SH-SY5Y (cell line): ENCODE data around the gene ALG9.

Experiments used
- GATA2 ChIP-seq: IDR thresholded peaks from 2 replicates; pipeline ENCODE4 v1.6.1; 2011; ENCODE audit warnings: mild to moderate bottlenecking, low read depth, low read length
- GATA3 ChIP-seq: IDR thresholded peaks from 2 replicates; pipeline ENCODE4 v1.6.1; 2011; ENCODE audit warnings: low read depth, mild to moderate bottlenecking, low read length, moderate library complexity

Gene ALG9

GRCh38 chr11:111909378-111909777, 38.0 kb upstream of the ALG9 start:
- no peak for TF ChIP-seq GATA3
- no peak for TF ChIP-seq GATA2

DNA sequence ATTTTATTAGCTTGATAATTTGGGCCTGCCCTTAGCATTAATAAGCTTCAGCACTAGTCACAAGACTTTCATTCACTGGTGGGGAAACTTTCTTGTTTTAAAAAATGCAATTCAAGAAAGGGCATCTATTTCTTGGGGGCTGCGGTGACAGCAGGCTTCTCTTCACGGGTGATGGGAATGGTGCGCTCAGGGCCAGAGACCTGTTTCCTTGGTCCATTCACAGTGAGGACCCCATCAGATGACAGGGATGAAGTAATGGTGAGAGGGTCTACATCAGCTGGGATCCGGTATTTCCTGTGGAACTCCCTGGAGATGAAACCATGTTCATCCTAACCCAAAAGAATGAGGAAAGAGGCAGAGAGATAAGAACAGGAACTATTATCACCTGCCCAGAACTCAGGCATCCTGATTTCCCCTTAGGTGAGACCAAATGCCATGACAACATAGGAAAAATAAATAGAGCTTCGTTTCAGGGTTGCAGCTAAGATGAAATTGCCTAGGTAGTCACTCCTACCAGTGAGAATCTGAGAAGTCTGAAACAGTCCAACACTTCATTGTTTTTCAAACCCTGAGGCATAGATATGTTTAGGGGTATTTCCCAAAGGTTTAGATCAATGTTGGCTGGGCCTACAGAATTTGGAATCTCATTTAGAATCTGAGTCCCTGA, 37.4 kb upstream of the ALG9 start:
- TF ChIP-seq GATA3 (no peak), GATA2 (no peak)

DNA sequence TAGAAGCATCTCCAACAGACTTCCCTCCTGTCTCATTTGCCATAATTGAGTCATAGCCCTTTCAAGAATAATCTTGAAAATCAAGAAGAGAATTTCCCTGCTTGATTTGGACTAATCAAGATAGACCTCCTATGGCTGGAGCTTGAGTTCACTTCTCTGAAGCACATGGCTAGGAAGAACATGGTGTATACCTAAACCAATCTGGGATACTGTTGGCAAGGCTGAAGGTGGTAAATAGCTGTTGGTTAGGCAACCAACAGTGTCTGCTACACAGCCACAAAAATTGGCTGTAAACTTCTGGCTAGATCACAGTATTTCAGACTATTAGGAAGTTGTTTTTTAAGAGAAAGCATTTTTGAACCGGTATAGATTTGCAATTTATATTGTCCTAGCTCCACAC, 35.3 kb upstream of the ALG9 start:
- TF ChIP-seq GATA2: no peak

- no peak for TF ChIP-seq GATA3
- TF ChIP-seq GATA2: no peak
Measured at GRCh38 chr11:111905411-111905810, 34.0 kb upstream of the ALG9 start.

DNA sequence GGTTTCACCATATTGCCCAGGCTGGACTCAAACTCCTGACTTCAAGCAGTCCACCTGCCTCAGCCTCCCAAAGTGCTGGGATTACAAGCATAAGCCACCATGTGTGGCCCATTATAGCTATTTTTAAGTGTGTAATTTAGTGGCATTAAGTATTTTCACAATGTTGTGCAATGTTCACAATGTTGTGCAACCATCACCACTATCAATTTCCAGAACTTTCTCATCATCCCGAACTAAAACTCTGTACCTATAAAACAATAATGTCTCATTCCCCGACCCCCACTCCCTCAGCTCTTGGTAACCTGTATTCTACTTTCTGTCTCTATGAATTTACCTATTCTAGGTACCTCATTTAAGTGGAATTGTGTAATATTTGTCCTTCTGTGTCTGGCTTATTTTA, 15.5 kb upstream of the ALG9 start:
- TF ChIP-seq GATA2 (no peak), GATA3 (no peak)

- no peak for TF ChIP-seq GATA3
- TF ChIP-seq GATA2: no peak
Measured at GRCh38 chr11:111886032-111886431, 14.7 kb upstream of the ALG9 start.

DNA sequence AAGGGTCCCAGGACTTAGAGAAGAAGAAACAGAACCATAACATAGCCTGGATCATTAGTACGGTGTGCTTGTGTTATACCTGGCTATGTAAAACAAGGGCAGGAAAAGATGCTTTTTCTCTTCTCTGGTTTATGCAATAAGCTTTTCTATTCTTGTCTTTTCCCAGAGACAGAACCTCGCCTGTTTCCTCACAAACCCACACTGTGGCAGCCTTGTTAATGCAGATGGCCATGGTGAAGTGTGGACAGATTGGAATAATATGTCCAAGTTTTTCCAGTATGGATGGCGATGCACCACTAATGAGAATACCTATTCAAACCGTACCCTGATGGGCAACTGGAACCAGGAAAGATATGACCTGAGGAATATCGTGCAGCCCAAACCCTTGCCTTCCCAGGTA, 10.8 kb upstream of the ALG9 start:
- TF ChIP-seq GATA2: no peak
- TF ChIP-seq GATA3: no peak

- TF ChIP-seq GATA2: no peak
- no peak for TF ChIP-seq GATA3
Measured at GRCh38 chr11:111879637-111879960, 8.2 kb upstream of the ALG9 start.

DNA sequence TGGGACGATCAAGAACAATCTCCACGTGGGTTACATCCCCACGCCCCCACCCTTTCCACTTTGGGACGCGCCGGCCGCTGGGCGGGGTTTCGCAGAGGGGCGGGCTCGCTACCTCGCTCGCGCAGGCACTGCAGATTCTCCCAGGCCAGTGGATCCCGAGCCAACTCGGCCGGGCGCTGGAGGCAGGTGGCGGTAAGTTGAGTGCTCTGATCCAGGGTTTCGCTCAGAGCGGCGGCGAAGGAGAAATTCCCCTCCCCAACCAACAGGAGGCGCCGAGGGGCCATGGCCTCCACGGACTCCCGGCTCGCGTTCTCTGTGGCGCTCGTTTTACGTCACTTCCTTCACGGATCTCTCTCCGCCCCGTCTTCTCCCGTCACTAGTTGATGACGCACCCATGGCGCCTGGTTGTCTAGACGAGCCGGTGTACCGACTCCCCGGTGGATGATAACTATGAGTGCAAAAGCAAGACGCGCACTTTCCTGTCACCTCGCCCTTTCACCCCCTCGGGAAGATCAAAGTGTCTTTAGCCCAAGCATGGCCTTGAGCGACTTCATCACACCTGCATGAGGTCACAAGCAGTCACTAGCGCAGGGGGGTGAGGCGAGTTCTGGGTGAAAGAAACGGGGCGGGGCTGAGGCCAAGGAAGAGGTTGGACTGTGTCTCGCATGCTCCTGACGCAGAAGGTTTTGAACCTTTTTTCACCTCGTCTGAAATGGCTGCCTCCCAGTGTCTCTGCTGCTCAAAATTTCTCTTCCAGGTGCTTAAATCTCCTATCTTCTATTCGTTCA, 7.7 kb upstream of the ALG9 start, which contains the start of the genes CFAP68 and FDXACB1:
Gene CFAP68, plus strand, starts transcription at position 693 of the 788 bp plus-strand sequence. Its CDS starts 20 bp downstream, at position 713.
Gene FDXACB1, minus strand, starts transcription at position 317 of the 788 bp plus-strand sequence. Its CDS starts 33 bp downstream, at position 284.
- no peak for TF ChIP-seq GATA3
- no peak for TF ChIP-seq GATA2

- TF ChIP-seq GATA3 (no peak), GATA2 (no peak)
Measured at GRCh38 chr11:111878385-111878848, 7.0 kb upstream of the ALG9 start.

DNA sequence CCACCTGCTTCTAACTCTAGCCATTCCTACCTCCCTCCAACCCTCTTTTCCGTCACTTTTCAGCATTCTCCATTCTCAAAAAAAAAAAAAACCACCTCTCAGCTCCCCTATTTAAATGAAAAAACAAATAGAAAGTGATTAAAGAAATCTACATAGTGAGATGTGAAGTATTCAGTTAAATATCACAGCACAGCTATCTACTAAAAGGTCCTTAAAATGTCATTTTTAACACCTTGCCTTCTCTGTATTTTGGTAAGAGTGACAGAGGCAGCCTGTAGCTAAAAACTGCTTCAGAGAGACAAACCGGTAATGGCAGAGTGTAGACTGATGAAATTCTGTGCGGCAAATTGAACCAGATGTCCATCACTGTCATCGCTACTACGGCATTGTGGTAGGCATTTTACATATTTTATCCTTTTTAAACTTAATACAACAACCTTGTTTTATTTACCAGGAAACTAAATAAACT, 346 bp upstream of the ALG9 start:
- no peak for TF ChIP-seq GATA3
- TF ChIP-seq GATA2: no peak

DNA sequence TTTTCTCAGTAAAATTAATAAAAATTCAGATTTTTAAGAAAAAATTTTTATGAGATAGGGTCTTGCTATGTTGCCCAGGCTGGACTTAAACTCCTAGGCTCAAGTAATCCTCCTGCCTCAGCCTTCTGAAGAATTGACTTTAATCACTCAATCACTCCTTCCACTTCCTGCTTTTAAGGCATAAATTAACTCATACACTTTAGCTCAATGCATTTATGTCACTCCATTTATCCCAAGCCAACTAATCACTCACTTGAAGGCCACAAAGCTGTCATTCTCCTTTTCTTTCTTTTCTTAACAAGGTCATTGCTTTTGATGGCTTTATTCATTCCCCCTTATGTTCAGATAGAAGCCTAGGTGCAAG, 877 bp downstream of the ALG9 start:
- TF ChIP-seq GATA2 (no peak), GATA3 (no peak)

DNA sequence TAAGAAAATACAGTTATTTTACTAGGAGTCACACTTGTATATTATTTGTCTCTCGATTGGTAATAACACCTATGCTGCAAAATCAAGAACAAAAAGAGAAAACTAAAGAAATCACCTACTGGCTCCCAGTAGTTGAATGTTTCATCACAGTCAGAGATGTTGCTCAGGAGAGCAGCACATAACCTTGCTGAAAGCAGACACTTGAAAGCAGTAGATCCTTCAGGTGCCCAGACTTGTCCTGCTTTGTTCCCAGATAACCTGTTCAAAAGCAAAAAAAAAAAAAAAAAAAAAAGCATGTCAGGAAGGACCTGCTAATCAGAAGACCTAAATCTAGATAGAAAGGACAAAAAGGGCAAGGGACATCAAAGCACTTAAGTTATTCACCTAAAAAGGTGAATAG, 1.3 kb downstream of the ALG9 start:
- TF ChIP-seq GATA2 (no peak), GATA3 (no peak)

- TF ChIP-seq GATA2 (no peak), GATA3 (no peak)
Measured at GRCh38 chr11:111860257-111860656, 11.1 kb downstream of the ALG9 start.

GRCh38 chr11:111855506-111855905, 15.9 kb downstream of the ALG9 start:
- TF ChIP-seq GATA2: no peak
- no peak for TF ChIP-seq GATA3

GRCh38 chr11:111852103-111852502, 19.3 kb downstream of the ALG9 start:
- TF ChIP-seq GATA3 (no peak), GATA2 (no peak)
